Measurements from ENCODE around the gene NAALADL2.
"Not testable (repeated sequence)": the region's sequence is repeated elsewhere in the genome, so short reads cannot be mapped to it uniquely, and the experiment has no call there.

The NAALADL2 gene

DNA sequence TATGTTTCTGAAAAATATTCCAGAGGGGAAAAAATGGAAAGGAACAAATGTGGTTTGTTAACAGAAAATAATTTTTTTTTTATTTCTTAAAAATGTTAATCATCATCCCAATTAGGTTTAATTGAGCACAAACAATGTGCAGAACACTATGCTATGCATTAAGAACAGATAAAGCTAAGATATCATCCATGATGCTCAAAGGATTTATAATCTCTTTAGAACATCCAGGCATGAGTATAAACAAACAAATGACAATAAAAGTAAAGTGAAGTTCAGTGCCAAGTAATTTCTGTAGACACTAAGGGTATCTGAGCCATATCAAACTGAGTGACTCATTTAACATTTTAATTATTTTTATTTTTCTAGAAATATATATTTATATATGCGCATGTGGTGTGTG, 732.2 kb downstream of the NAALADL2 start:
- H3K27ac ChIP-seq, result no peak overlapping the region
- no peak for DNase-seq (ENCODE audit: low read depth, low spot score)

DNA sequence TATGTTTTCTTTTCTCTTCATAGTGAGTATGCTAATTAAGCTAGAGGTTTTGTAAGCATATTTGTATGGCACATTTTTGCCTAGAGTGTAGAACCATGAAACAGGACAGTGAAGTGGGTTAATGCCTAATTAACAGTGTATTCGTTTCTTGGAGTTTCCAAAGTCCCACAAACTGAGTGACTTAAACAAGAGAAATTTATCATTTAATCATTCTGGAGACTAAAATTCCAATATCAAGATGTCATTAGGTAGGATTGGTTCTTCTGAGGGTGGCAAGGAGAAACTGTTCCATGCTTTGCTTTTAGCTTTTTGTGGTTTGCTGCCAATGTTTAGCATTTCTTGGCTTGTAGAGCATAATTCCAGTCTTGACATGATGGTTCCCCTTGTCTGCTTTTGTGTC, 734.2 kb downstream of the NAALADL2 start:
- H3K27ac ChIP-seq, result no peak overlapping the region
- no peak for DNase-seq (ENCODE audit: low read depth, low spot score)

DNA sequence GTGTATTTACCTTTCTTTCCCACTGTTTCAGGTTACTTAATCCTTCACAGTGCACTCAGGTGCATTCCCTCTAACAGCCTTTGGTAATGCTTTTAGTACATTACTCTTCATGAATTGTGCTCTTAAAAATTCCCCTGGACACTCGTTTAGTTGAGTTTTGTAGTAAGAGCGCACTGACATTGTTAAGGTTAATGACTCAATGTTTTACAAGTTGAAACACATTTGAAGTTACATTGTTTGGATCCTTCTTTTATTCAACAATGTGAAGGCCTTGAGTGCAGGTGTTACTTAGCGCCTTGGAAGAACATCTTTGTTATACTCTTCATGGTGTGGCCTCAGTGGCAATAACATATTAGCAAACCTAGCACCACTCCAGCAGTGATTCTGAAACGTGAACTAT, 739.6 kb downstream of the NAALADL2 start:
- peak; percentile 16 for DNase-seq (ENCODE audit: low read depth, low spot score)
- H3K27ac ChIP-seq, result no peak overlapping the region

DNA sequence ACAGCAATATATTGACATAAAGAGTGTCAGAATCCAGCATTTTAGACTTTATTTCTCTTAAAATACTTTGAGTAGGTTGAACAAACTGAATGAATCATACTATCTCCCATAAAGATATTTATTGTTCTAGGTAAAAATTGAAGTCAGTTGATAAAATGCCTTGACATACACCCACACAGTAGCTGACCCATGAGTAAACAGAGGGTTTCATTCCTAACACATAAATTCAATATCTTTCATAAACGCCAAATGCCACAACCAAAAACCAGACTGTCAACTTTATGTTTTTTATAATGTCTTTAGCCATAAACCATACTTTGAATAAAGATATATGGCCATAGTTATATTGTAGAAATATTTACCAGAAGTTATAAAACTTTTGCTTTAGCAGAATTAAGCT, 742.4 kb downstream of the NAALADL2 start:
- no peak overlapping the region for H3K27ac ChIP-seq
- DNase-seq (ENCODE audit: low read depth, low spot score), result no peak

DNA sequence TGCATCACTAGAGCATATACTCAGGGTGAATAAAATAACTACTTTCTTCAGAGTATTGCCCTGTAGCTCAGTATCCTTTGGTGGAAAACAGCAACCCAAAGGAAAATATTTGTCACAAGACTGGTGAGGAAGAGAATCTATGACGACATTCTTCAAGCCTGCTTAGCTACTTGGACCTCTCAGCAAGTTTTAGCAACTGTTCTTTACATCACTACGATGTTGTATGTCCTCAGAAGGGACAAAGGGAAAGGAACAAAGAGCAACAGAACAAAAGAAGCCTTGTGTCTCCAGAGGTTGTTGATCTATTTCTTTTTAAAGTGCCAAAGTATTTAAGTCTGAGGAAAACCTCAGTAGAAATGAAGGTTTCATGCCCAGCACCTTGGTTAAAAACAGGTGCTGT, 746.7 kb downstream of the NAALADL2 start:
- no peak for DNase-seq (ENCODE audit: low read depth, low spot score)
- no peak overlapping the region for H3K27ac ChIP-seq

DNA sequence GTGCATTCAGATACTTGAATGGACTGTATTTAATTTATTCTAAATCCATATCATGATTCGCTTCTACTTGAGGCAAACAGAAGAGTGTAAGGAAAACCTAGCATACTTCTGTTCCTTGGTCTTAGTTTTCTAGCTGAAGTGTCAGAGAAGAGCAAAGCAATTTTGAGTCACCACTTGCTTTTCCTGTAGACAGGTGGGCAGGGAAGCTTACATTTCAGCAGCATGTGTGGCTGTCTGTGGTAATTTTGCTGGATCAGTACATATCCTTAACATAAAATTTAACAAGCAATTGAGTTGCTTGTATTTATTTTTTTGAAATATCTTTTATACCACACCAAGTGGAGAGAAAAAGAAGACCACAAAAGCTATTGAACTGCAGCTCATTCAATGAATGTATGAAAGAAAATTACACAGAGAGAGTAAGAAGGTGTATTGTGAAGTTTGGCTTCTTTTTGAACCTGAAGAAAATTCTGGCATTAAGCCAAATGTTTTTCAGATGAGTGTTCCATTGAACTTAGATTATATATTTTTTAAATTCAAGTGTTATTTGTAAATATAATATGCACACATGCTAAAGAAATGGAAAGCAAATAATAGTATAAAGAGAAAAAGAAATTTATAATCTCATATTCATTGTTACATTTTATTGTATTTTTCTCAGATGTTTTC, 747.6 kb downstream of the NAALADL2 start:
- no peak overlapping the region for H3K27ac ChIP-seq
- no peak for DNase-seq (ENCODE audit: low read depth, low spot score)

DNA sequence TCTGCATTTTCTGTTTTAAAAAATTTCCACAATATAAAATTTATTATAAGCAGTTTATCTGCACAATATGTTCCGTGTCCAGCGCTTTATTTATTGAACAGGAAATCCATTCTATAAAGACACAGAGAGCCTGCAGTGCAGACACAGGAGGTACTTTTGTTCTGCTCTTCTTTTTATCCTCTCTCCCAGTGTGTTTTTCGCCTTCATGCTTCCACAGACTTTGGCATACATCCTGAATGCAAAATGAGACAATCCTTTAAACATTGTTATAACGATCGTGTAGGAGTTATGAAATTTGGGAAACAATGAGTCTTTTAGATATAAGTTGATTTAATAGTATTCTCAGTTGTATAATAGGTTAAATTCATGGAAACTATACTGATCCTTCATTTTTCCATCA, 749.2 kb downstream of the NAALADL2 start:
- H3K27ac ChIP-seq, result no peak overlapping the region
- DNase-seq (ENCODE audit: low read depth, low spot score), result no peak

DNA sequence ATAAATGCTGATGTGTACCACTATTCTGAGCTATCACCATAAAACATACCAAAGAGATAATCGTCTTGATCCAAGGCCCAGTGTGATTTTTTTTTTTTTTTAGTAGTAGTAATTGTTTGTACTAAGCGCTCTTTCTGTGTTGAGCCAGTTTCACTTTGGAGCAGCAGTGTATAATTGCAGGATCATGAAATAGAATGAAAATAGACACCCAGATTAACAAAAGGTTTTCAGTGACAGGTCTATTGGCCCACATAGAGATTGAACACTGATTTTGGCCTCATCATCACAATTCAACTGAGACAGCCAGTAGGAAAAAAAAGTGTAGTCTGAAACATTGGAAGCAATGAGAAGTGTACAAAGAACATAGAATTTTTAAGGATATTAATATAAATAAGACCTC, 749.8 kb downstream of the NAALADL2 start:
- DNase-seq (ENCODE audit: low read depth, low spot score), result no peak
- H3K27ac ChIP-seq, result no peak overlapping the region

DNA sequence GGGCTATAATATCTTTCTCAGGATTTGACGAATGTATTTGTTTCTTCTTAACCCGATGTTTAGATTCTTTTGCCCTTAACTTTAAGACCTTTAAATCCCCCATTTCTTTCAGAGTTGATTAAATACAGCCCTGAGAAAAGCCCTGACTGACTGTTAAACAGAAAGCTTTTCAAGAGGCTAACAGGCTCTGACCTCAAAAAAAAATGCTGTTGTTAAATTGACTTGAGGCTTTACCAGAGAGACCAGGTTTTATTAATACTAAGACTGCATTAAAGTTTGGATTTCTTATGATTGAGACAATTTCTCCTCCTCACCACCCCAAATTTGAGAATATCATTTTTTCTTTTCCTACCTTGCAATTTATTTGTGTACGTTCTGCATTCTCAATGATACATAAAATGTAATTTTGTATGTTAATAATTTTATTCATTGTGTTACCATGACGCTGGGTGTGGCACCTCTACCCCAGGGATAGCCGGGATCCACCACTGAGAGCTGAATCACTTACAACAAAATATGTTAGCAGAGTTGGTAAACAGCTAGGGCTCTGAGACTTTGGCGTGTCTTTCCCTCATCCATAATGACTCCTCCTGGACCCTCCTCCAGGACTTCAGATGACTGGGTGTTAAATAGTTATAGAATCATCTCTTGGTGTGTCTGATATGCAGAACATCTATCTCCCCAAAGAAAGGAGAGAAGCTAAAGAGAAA, 753.5 kb downstream of the NAALADL2 start:
- no peak overlapping the region for H3K27ac ChIP-seq
- DNase-seq (ENCODE audit: low read depth, low spot score), result no peak

DNA sequence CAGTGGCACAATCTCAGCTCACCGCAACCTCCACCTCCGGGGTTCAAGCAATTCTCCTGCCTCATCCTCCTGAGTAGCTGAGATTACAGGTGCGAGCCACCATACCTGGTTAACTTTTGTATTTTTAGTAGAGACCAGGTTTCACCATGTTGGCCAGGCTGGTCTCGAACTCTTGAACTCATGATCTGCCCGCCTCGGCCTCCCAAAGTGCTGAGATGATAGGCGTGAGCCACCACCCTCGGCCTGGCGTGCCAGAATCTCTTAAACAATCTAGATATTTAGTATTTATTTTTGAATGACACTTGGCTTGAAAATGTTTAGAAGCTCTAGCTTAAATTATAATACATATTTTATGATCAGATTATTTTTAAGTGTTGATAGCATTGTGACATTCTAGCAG, 755.0 kb downstream of the NAALADL2 start:
- not testable (repeated sequence) for H3K27ac ChIP-seq; DNase-seq (ENCODE audit: low read depth, low spot score)

DNA sequence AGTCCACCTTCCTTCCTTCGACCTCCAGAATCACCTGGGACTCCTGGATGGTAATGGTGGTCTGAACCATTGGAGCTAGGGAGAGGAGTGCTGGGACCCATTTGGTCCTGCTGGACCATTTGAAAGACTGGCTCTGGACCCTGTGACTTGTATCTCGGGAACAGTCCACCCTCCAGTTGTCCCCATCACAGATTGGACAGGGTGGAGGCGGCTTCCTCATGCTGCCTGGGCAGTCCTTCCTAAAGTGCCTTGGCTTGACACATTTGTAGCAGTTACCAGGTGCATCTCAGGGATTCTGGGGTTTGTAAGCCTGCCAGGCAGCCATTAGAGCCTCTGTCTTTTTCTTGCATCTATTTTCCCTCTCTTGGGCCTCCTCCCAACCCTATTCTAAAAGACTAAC, 758.1 kb downstream of the NAALADL2 start:
- DNase-seq (ENCODE audit: low read depth, low spot score), result no peak
- no peak overlapping the region for H3K27ac ChIP-seq

DNA sequence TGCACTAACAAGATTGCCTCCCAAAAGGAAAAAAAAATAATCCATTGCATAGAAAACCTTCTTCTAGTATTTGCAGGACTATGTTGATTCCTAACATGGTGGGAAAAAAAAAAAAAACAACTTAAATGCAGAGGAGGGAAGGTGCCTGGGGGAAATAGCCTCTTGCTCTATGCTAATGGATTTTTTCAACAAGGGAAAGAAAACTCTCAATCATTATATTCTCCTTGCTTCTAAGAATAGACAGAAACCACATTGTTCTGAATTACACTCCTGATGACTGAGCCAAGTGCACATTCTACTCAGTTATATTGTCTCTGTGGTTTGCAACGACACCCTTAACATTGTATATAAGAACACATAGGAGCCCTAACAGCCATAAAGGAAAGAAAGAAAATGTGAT, 760.2 kb downstream of the NAALADL2 start:
- DNase-seq (ENCODE audit: low read depth, low spot score), result no peak
- H3K27ac ChIP-seq, result no peak overlapping the region

DNA sequence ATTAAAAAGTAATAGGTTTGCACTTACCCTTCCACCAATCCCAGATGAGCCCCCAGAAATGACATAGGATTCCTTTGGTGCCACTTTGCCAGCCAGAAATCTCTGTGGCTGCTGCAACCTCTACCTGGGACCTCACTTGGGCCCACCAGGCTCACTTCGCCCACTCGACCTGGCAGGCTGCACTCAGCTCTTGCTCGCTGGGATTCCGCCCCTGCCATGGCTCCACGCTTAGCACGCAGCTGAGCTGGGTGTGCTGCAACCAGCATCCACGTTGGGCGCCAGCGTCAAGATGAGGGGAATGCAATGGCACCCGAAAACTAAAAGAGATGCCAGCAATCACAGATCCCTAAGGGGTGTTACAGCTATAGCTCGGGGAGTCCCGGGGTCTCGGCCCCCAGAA, 761.0 kb downstream of the NAALADL2 start:
- no peak overlapping the region for H3K27ac ChIP-seq
- no peak for DNase-seq (ENCODE audit: low read depth, low spot score)

DNA sequence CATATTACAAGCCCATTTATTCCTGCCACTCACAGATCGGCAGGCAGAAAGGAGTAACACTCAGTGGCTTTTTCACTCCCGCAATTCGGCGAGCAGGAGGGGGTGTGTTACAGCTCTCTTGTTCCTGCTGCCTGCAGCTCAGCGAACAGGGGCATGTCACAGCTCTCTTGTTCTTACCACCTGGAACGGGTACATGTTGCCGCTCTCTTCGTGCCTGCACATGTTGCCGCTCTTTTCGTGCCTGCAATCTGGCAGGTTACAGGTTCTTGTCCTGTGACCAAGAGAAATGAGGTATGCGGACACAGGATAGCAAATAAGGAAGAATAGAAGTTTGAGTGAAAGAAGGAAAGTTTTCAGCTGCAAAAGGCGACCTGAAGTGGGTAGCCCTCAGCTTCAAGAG, 761.4 kb downstream of the NAALADL2 start:
- no peak overlapping the region for H3K27ac ChIP-seq
- DNase-seq (ENCODE audit: low read depth, low spot score), result no peak

DNA sequence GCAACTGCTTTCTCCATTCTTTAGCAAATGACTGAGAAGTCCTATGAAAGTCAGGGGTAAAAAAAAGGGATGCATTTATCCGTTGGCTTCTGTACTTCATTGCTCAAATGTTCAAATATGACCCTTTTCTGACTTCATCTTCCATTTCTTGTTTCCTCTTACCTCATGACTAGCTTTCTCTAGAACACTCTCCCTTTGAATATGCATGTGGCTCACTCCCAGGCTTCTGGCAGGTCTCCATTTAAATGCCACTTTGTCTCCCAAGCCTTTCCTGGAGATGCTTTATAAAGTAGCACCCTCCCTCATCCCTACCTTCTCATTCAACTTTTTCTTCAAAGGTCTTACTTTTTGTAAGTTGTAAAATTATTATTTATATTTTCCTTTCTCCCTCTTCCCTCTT, 781.8 kb downstream of the NAALADL2 start:
- H3K27ac ChIP-seq, result no peak overlapping the region
- DNase-seq (ENCODE audit: low read depth, low spot score), result no peak

DNA sequence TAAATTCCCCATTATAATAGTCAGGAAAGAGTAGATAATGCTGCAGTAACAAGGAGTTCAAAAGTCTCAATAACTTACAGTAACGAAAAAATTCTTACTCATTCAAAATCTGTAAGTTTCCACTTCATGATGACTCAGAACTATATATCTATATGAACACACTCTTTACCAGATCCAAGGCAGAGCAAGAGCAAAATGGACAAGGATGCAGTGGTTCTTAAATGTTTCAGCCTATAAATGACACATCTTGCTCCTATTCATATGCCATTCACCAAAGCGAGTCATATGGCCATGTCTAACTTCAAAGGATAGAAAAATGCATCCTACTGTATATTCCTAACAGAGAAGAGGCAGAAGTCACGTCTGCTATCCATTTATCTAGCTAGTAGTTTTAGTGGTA, 787.7 kb downstream of the NAALADL2 start:
- H3K27ac ChIP-seq, result no peak overlapping the region
- no peak for DNase-seq (ENCODE audit: low read depth, low spot score)

DNA sequence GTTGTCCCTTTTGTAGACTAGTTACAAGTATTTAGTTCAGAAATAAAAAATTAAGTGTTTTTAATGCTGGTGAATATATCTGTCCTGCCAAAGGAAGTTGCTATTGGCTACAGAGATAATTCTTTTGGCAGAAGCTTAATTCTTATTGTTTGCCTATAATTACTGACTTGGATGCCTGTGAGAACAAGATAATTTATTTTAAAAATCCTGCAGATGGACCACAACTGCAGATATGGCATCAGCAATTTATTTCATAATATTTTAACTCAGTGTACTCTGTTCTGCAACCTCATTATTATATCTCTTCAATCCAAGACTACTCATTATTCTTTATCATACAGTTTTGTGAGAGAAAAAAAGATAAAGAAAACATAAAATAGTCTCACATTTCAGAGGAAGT, 789.8 kb downstream of the NAALADL2 start:
- no peak overlapping the region for H3K27ac ChIP-seq
- DNase-seq (ENCODE audit: low read depth, low spot score), result no peak

DNA sequence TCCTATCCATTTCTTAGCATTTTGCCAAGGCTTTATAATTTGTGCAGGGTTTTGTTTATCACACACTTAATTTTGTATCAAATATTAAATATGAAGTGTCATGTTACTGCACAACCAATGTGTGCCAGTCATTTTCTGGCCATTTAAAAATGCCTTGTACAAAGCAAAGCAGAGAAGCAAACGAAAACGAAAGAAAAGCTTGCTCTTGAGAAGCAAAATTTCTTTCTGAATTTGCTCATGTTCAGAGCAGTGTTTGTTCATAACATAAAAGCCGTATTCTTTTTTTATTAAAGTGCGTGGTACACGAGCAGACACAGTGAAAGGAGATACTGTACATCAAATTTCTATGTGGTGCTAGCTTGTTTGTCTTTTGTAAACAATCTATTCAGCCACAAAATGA, 792.6 kb downstream of the NAALADL2 start:
- no peak overlapping the region for H3K27ac ChIP-seq
- DNase-seq (ENCODE audit: low read depth, low spot score), result no peak

DNA sequence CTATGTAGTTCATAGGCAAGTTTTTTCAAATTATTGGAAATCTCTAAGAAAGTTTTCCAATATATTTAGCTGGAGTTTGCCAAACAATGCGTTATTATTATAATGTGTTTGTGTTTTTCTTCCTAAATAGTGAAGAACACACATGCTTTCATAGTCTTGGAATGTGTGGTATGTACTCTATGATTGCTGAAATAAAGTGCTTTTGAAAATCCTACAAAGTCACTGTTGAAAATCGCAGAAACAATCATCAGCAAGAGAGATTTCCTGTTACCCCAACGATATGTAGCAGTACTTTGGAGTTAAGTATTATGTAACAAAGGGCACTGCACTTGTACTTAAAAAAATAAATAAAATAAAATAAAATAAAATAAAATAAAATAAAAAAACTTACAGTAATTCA, 796.2 kb downstream of the NAALADL2 start:
- H3K27ac ChIP-seq, result no peak overlapping the region
- no peak for DNase-seq (ENCODE audit: low read depth, low spot score)

DNA sequence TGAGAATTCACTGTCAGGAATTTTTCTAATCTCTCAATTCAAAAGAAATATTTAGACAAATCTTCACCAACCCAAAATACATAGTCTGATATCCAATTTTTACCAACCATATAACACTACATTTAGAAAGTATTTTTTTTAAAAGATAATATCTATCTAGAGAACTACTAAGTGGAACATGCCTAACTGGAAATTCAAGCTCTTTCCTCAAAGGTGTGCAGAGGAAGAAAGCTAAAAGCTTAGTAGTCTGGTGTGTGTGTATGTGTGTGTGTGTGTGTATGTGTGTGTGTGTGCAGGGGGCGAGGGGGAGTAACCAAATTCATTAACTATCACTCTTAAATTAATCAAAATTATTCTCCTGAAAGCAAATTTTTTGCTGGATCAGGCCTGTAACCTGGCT, 797.3 kb downstream of the NAALADL2 start:
- no peak for DNase-seq (ENCODE audit: low read depth, low spot score)

DNA sequence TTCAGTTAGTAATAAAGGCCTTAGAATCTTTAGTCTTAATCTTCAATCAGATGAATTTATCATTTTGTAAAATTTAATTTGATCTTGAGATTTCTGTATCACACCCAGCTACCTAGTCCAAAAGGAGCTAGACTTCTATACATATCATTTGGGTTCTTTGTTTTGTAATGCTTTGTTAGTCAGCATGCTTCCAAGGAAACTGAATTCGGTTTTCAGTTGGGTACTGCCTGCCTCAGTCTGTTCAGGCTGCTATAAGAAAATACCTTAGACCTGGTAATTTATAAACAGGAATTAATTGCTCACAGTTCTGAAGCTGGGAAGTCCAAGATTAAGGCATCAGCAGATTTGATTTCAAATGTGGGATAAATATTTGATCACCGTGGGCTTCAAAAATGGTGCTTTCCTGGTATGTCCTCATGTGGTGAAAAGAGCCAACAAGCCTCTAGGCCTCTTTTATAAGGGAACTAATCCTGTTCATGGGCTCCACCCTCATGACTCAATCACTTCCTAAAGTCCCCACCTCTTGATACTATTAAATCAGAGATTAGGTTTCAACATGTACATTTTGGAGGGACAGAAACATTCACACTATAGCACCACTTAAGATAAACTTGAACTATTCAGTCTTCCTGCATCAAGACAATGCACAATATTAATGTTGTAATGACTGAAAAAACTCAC, 800.7 kb downstream of the NAALADL2 start:
- DNase-seq (ENCODE audit: low read depth, low spot score), result no peak
- H3K27ac ChIP-seq, result peak overlapping the region; percentile 10

More for the DNA sequence above, 797.3 kb downstream of the NAALADL2 start:
- no peak overlapping the region for H3K27ac ChIP-seq

DNA sequence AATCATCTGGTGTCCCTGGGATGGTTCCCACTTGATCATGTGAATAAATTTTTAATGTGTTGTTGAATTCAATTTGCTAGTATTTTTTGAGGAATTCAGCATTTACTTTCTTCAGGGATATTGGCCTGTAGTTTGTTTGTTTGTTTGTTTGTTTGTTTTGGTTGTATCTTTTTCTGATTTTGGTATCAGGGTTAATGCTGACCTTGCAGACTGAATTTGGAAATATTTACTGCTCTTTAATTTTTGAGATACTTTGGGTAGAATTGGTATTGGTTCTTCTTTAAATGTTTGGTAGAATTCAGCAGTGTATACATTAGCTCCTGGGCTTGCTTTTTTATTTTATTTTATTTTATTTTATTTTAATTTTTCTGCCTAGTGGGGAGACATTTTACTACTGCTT, 803.7 kb downstream of the NAALADL2 start:
- H3K27ac ChIP-seq, result no peak overlapping the region
- DNase-seq (ENCODE audit: low read depth, low spot score), result no peak
